Neural progenitor cell (in vitro differentiated cells): ENCODE measurements around the gene NAGK.

ENCODE experiments used
- CTCF ChIP-seq: fragments of 200-600 bp; sonication (generic); IDR thresholded peaks from 2 replicates; pipeline ENCODE4 v1.5.1; 2017; ENCODE audit warnings: antibody characterized with exemption, mild to moderate bottlenecking
- EZH2 ChIP-seq: fragments of 200-600 bp; sonication (generic); IDR thresholded peaks from 2 replicates; pipeline ENCODE4 v1.6.1; 2017; ENCODE audit warnings: antibody characterized with exemption, mild to moderate bottlenecking, moderate library complexity

GRCh38 chr2:71102981-71103681, 34.7 kb downstream of the NAGK start:
- TF ChIP-seq CTCF (no peak), EZH2 (no peak)
